Astrocyte of the spinal cord (primary cell): Measurements from ENCODE around the gene MACROD2.

ENCODE experiments used
- DNase-seq: peaks from one replicate; pipeline ENCODE4 v3.0.0; 2011; ENCODE audit warnings: low read depth, low spot score
- H3K4me3 ChIP-seq: 2 replicates; pipeline ENCODE4 v1.5.1; 2011; ENCODE audit warnings: low read depth, mild to moderate bottlenecking, low read length, moderate library complexity
- in situ Hi-C: cut with HindIII; loops from 2 replicates; pipeline ENCODE4 v1.10.0; 2017; ENCODE audit warnings: low sequenced_read_pairs
- TF ChIP-seq, protein P1 (sequence below): IDR thresholded peaks from 2 replicates; pipeline ENCODE4 v1.5.1; 2012; ENCODE audit warnings: low read depth, mild to moderate bottlenecking, low read length, inconsistent platforms

MACROD2 gene

DNA sequence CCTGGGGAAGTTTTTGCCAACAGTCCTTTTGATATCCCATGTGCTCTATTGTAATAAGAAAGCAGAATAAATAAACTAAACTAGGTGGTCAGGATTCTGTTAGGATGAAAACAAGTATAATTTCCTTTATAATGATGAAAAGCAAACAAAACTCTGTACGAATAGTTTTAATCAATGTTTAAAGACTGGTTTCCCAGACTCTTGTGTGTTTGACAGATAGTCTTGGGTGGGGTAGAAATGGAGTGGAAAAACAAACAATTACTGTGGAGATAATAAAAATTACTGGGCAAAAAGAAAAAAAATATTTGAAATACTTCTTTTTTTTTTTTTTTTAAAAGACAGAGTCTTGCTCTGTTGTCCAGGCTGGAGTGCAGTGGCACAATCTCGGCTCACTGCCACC is 494.2 kb downstream of the MACROD2 start:
- DNase-seq, result no peak
- no peak overlapping the region for H3K4me3 ChIP-seq
- in situ Hi-C loops, result no loop called here
- TF ChIP-seq, protein P1, sequence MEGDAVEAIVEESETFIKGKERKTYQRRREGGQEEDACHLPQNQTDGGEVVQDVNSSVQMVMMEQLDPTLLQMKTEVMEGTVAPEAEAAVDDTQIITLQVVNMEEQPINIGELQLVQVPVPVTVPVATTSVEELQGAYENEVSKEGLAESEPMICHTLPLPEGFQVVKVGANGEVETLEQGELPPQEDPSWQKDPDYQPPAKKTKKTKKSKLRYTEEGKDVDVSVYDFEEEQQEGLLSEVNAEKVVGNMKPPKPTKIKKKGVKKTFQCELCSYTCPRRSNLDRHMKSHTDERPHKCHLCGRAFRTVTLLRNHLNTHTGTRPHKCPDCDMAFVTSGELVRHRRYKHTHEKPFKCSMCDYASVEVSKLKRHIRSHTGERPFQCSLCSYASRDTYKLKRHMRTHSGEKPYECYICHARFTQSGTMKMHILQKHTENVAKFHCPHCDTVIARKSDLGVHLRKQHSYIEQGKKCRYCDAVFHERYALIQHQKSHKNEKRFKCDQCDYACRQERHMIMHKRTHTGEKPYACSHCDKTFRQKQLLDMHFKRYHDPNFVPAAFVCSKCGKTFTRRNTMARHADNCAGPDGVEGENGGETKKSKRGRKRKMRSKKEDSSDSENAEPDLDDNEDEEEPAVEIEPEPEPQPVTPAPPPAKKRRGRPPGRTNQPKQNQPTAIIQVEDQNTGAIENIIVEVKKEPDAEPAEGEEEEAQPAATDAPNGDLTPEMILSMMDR, result no peak

- H3K4me3 ChIP-seq, result no peak overlapping the region
- TF ChIP-seq, protein P1, result no peak
- DNase-seq, result no peak
- in situ Hi-C loops, result no loop called here
Measured at GRCh38 chr20:14491436-14491835, 496.1 kb downstream of the MACROD2 start.

GRCh38 chr20:14493408-14493807 is 498.1 kb downstream of the MACROD2 start:
- in situ Hi-C loops, result no loop called here
- no peak for DNase-seq
- TF ChIP-seq, protein P1, result no peak
- no peak overlapping the region for H3K4me3 ChIP-seq

- TF ChIP-seq, protein P1, result no peak
- no peak overlapping the region for H3K4me3 ChIP-seq
- in situ Hi-C loops, result no loop called here
- no peak for DNase-seq
Measured at GRCh38 chr20:14494355-14494754, 499.0 kb downstream of the MACROD2 start.

GRCh38 chr20:14495066-14495465 is 499.8 kb downstream of the MACROD2 start:
- H3K4me3 ChIP-seq, result no peak overlapping the region
- TF ChIP-seq, protein P1, result no peak
- in situ Hi-C loops, result no loop called here
- no peak for DNase-seq

GRCh38 chr20:14497004-14497403 is 501.7 kb downstream of the MACROD2 start:
- DNase-seq, result no peak
- TF ChIP-seq, protein P1, result no peak
- in situ Hi-C loops, result no loop called here

GRCh38 chr20:14498772-14499171 is 503.5 kb downstream of the MACROD2 start:
- H3K4me3 ChIP-seq, result no peak overlapping the region
- DNase-seq, result no peak
- TF ChIP-seq, protein P1, result no peak
- in situ Hi-C loops, result no loop called here

More at GRCh38 chr20:14497004-14497403, 501.7 kb downstream of the MACROD2 start:
- no peak overlapping the region for H3K4me3 ChIP-seq
